Nucleus accumbens (tissue), 56 donors: ENCODE measurements around the gene SHC4.
"Not testable (repeated sequence)": the region's sequence is repeated elsewhere in the genome, so short reads cannot be mapped to it uniquely, and the experiment has no call there.

ENCODE experiments used
- DNase-seq, 56 donors: peaks; one replicate each; lab custom pipeline; 2025; lab: John Stamatoyannopoulos, UW

SHC4 gene

GRCh38 chr15:48858401-48858800 is 105.3 kb downstream of the SHC4 start:
- DNase-seq, result no peak

GRCh38 chr15:48856942-48857341 is 106.8 kb downstream of the SHC4 start:
- no peak for DNase-seq

- DNase-seq, result peak in 3 of 56 donors; percentile 2 to 16 (median 4)
These were observed 107.9 kb downstream of the SHC4 start for GRCh38 chr15:48855501-48856440.

- DNase-seq, result not testable (repeated sequence)
These were observed 109.3 kb downstream of the SHC4 start for GRCh38 chr15:48854434-48854833.

- DNase-seq, result no peak
These were observed 111.8 kb downstream of the SHC4 start for GRCh38 chr15:48851956-48852355.

GRCh38 chr15:48850648-48851047 is 113.1 kb downstream of the SHC4 start:
- no peak for DNase-seq

GRCh38 chr15:48845123-48845522 is 118.6 kb downstream of the SHC4 start:
- DNase-seq, result no peak

GRCh38 chr15:48842501-48842900 is 121.2 kb downstream of the SHC4 start:
- DNase-seq, result no peak

GRCh38 chr15:48834756-48835155 is 129.0 kb downstream of the SHC4 start:
- DNase-seq, result no peak

GRCh38 chr15:48833526-48834239 is 130.0 kb downstream of the SHC4 start:
- DNase-seq, result no peak

- DNase-seq, result no peak
These were observed 131.1 kb downstream of the SHC4 start for GRCh38 chr15:48832648-48833047.

GRCh38 chr15:48828906-48829305 is 134.8 kb downstream of the SHC4 start:
- no peak for DNase-seq

- DNase-seq, result no peak
These were observed 135.2 kb downstream of the SHC4 start for GRCh38 chr15:48828471-48828870.

- no peak for DNase-seq
These were observed 138.6 kb downstream of the SHC4 start for GRCh38 chr15:48825075-48825474.

- no peak for DNase-seq
These were observed 140.0 kb downstream of the SHC4 start for GRCh38 chr15:48823706-48824105.

- DNase-seq, result no peak
These were observed 140.5 kb downstream of the SHC4 start for GRCh38 chr15:48823237-48823636.

- DNase-seq, result no peak
These were observed 149.4 kb downstream of the SHC4 start for GRCh38 chr15:48814286-48814685.

GRCh38 chr15:48811325-48811958 is 152.3 kb downstream of the SHC4 start:
- DNase-seq, result peak in 2 of 56 donors; percentile 9 to 16

- peak; percentile 38 to 98 (median 91) for DNase-seq
These were observed 153.1 kb downstream of the SHC4 start, which contains the start of gene CEP152 for GRCh38 chr15:48810414-48811324. CEP152 (minus strand) TSS chr15:48811069; CDS start chr15:48805649, 5,420 bp downstream.

- DNase-seq, result no peak
These were observed 157.6 kb downstream of the SHC4 start for GRCh38 chr15:48806151-48806550.
